ENCODE data around the gene TDRD15.
"Not testable (repeated sequence)": the region's sequence is repeated elsewhere in the genome, so short reads cannot be mapped to it uniquely, and the experiment has no call there.

Gene TDRD15

DNA sequence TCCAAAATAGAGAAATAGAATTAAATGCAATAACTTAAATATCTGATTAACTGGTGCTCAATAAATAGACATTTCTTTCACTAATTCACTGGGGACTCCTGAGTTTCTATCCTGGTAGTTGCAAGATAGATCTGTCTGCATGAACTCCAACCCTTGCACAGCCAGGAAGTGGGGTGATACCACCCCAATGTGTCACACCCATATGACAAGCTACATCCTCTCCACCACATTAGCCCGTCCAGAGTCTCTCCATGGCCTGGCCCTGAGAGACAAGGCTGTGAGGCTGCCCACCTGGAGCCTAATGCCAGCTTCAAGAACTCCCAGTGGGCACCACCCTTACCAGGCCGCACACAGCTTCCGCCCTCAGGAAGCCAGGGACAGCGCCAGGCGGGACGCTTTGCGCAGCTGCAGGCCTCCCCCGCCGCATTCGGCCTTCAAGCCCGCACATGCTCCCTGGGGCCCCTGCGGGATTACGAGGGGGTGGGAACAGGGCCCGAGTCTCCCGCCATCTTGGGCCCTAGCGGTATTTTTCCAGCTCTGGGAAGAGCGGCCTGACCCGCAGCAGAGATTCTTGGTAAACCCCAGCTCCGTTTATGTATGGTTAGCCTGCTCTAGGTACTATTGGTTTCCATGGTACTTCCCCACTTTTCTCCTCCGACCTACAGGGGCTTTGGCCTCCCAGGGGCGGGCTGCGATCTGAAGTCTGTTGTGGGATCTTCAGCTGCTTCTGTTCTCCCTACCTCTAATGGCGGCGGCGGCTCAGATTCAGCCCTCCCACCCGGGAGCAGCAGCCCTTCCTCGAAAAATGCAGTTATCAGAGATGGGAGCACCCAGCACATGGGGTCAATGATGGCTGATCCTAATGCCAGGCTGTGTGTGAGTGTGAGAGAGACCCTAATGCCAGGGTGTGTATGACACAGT lies at the start of gene TDRD15:
Gene TDRD15 (plus strand): TSS at position 496 of the 921 bp plus-strand sequence. CDS start 13,500 bp downstream, outside the sequence.
- no peak for DNase-seq

DNA sequence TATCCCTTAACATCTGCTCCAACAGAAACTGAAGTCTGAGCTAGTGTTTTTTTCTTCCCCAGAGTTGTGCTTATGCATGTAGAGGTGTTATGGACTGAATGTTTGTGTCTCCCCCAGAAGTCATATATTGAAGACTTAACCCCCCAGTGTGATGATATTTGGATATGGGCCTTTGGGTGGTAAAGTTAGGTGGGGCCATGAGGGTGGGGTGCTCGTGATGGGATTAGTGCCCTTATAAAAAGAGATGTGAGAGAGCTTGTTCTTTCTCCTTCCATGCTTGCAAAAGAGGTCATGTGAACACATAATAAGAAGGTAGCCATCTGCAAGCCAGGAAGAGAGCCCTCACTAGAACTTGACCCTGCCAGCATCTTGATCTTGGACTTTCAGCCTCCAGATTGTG lies 45.5 kb upstream of the TDRD15 start:
- DNase-seq: no peak

DNA sequence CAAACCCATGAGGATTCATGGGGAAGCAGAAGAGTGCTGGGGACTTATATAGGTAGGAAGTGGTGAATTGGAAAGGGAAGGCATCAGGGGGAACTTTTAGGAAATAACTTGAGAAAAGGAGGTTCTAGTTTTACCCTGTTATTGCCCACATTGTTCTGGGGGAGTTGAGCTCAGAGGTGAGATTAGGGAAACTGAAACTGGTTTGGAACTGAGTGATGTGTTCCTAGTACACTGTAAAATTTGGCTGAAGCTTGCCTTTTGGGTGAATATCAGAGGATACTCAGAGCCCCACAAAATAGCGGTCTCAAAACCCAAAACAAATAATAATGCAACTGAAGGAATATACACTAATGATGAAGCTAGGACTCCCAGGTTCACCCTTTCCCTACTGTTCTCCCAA lies 40.3 kb upstream of the TDRD15 start:
- no peak for DNase-seq

DNA sequence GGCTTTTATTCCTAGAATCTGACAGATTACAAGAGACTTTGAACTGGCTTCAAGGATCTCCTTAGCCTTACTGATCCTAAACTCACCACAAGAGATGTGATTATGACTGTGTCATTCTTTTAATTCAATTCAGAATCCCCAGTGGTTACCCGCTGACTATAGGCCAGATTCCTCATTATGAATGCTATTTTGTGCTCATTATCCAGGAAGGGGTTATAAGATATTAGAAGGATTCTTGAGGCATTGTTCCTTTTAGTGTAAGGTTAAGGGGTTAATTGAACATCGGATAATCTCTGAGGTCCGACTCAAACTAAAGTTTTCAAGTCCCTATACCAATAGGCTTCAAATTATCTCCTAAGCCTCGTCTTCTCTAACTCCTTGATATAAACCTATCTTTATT lies 39.4 kb upstream of the TDRD15 start:
- no peak for DNase-seq

GRCh38 chr2:21092308-21092869 lies 31.4 kb upstream of the TDRD15 start:
- DNase-seq: no peak

- no peak for DNase-seq
Observed at GRCh38 chr2:21095178-21095577, 28.6 kb upstream of the TDRD15 start.

GRCh38 chr2:21095714-21096113 lies 28.1 kb upstream of the TDRD15 start:
- DNase-seq: no peak

GRCh38 chr2:21096458-21096857 lies 27.3 kb upstream of the TDRD15 start:
- no peak for DNase-seq

DNA sequence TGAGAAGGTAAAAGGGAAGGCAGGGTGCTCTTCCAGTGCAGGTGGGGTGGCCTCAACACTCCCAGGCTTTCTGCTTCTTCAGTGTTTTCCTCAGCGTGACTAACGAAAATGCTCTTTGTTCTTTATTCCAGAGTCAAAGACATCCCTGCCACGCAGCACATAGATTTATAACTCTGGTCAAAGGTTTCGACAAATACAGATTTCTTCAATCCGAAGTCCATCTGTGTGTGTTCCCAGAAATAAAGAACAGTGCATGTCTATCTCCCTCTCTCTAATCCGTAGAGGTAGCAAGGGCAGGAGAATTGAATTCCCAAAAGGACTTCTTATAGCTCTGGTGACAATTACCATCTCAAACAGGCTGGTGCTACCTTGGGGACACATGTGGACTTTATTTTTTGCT lies 26.4 kb upstream of the TDRD15 start:
- DNase-seq: no peak

- no peak for DNase-seq
Observed at GRCh38 chr2:21098294-21098693, 25.5 kb upstream of the TDRD15 start.

- DNase-seq: no peak
Observed at GRCh38 chr2:21099281-21099907, 24.4 kb upstream of the TDRD15 start.

GRCh38 chr2:21101514-21102155 lies 22.1 kb upstream of the TDRD15 start:
- DNase-seq: not testable (repeated sequence)

GRCh38 chr2:21102356-21102755 lies 21.4 kb upstream of the TDRD15 start:
- DNase-seq: no peak

DNA sequence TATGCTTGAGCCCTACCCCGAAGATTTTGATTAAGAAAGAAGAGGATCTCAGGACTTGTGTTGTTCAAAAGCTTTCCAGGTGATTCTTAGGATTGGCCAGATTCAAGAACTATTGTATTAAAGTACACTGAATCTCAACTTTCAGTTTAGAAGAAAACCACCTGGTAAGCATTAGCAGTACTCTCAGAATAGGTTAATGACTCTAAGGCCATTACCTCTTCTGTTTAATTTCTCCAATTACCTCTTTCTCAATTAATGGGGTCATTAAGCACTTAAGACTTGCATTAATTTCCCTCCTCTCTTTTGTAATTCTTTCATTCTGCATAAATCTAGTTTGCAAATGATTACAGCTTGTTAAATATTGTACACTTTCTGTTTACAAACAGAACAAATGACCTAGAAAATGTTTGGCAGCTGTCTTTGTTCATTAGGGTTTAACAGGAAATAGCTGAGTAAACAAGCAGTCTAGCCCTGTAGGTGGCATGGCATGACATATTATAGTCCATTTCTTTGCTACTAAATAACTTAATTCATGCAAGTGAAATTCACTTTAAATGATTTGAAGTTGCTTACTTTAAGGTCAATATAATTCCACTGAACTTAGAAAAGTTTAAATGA lies 20.4 kb upstream of the TDRD15 start:
- no peak for DNase-seq

DNA sequence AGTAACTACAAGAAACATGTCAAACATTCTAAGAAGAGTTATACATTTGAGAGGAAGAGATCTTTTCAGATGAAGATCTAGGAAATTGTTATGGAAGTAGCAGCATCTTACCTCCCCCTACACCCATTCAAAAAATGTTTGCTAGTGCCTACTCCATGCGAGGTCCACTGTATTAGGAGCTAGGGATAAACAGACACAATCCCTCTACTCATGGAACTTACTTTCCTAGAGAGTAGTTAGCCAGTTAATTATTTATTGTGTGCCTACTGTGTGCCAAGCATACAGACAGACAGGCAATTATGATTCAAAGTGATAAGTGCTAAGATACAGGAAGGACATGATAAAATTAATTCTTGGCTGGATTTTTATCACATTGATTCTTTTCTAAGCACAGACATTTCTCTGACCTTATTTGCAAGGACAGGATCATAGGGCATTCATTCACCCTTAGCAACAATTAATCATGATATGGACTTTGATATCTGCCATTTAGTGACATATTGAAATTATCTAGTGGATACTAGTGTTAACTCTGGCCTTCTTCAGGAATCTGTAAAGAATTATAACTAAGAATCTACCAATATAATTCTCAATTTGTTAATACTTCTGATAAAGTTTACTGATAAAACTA lies 19.6 kb upstream of the TDRD15 start:
- no peak for DNase-seq

DNA sequence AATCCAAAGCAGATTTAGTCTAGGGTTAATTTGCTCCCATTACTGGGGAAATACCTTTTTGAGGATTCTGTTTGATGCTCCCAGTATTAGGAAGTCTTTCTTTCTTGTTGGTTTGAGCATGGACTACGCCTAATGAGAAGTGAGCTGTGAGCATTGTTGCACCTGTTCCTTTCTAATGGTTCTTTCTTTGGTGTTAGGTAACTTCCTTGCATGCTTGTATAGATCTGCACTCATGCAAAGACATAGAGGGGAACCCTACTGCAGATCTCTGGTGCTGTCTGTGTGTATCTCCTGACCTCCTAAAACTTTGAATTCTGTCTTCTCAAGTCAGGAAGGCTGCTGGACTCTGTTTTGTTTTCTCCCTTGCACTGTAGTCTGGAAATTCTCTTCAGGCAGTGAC lies 12.8 kb upstream of the TDRD15 start:
- DNase-seq: no peak

- no peak for DNase-seq
Observed at GRCh38 chr2:21117688-21118087, 6.1 kb upstream of the TDRD15 start.

GRCh38 chr2:21118302-21118920 lies 5.4 kb upstream of the TDRD15 start:
- peak; percentile 4 to 25 for DNase-seq

GRCh38 chr2:21131861-21132260 lies 8.1 kb downstream of the TDRD15 start:
- no peak for DNase-seq

DNA sequence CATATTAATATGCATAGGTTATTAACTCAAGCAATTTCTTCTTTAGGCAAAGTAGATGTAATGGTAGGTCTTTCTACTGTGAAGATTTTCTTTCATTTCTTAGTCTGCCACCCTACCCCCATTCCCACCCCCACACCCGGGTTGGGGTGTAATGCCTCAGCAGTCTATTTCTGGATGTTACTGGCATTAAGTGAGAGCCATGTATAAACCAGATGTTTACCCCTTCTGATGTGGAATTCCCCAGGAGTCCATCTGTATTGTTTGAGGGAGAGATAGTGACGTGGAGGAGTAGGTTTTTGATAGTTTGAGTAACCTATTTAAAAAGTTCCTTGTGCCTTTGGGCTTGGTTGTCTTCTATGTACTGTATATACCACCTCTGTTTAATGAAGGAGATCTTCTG lies 11.8 kb downstream of the TDRD15 start:
- DNase-seq: no peak

GRCh38 chr2:21142149-21142548 lies 18.4 kb downstream of the TDRD15 start:
- no peak for DNase-seq

- no peak for DNase-seq
Observed at GRCh38 chr2:21146638-21147037, 22.9 kb downstream of the TDRD15 start.

All from hippocampal formation (tissue), 2 donors.